Measurements from ENCODE around the gene LIN54.
"Not testable (repeated sequence)": the region's sequence is repeated elsewhere in the genome, so short reads cannot be mapped to it uniquely, and the experiment has no call there.

The LIN54 gene

GRCh38 chr4:83010522-83011318 is at the start of gene LIN54:
Gene LIN54 (minus strand): TSS chr4:83010823. CDS start chr4:82984844, 25,979 bp downstream.
- peak; percentile 72 for DNase-seq (ENCODE audit: low read depth)

- DNase-seq (ENCODE audit: low read depth), result no peak
Measured at GRCh38 chr4:83054928-83055327, 44.3 kb upstream of the LIN54 start.

- not testable (repeated sequence) for DNase-seq (ENCODE audit: low read depth)
Measured at GRCh38 chr4:83048781-83049180, 38.2 kb upstream of the LIN54 start.

GRCh38 chr4:83046693-83047473 is 36.3 kb upstream of the LIN54 start:
- no peak for DNase-seq (ENCODE audit: low read depth)

- DNase-seq (ENCODE audit: low read depth), result no peak
Measured at GRCh38 chr4:83043801-83044407, 33.3 kb upstream of the LIN54 start.

- not testable (repeated sequence) for DNase-seq (ENCODE audit: low read depth)
Measured at GRCh38 chr4:83043157-83043556, 32.5 kb upstream of the LIN54 start.

- no peak for DNase-seq (ENCODE audit: low read depth)
Measured at GRCh38 chr4:83040269-83040668, 29.6 kb upstream of the LIN54 start.

- DNase-seq (ENCODE audit: low read depth), result no peak
Measured at GRCh38 chr4:83036991-83037665, 26.5 kb upstream of the LIN54 start.

GRCh38 chr4:83034630-83035494 is 24.2 kb upstream of the LIN54 start, which contains the start of gene COPS4:
Gene COPS4 (plus strand): TSS chr4:83035183. CDS start chr4:83035225, 42 bp downstream.
- peak; percentile 84 for DNase-seq (ENCODE audit: low read depth)

- no peak for DNase-seq (ENCODE audit: low read depth)
Measured at GRCh38 chr4:83029688-83030087, 19.1 kb upstream of the LIN54 start.

- no peak for DNase-seq (ENCODE audit: low read depth)
Measured at GRCh38 chr4:83028976-83029375, 18.4 kb upstream of the LIN54 start.

- DNase-seq (ENCODE audit: low read depth), result no peak
Measured at GRCh38 chr4:83025563-83025962, 14.9 kb upstream of the LIN54 start.

- DNase-seq (ENCODE audit: low read depth), result no peak
Measured at GRCh38 chr4:83024233-83024632, 13.6 kb upstream of the LIN54 start.

GRCh38 chr4:83023599-83023998 is 13.0 kb upstream of the LIN54 start:
- not testable (repeated sequence) for DNase-seq (ENCODE audit: low read depth)

- no peak for DNase-seq (ENCODE audit: low read depth)
Measured at GRCh38 chr4:83022724-83023450, 12.3 kb upstream of the LIN54 start.

- DNase-seq (ENCODE audit: low read depth), result no peak
Measured at GRCh38 chr4:83019794-83020494, 9.3 kb upstream of the LIN54 start.

GRCh38 chr4:83013902-83014301 is 3.3 kb upstream of the LIN54 start:
- no peak for DNase-seq (ENCODE audit: low read depth)

- no peak for DNase-seq (ENCODE audit: low read depth)
Measured at GRCh38 chr4:83013420-83013867, 2.8 kb upstream of the LIN54 start.

- peak; percentile 95 for DNase-seq (ENCODE audit: low read depth)
Measured at GRCh38 chr4:83012687-83013419, 2.2 kb upstream of the LIN54 start.

Data from activated T-cell treated with anti-CD3 and anti-CD28 coated beads for 1 hour (primary cell).